MM.1S (cell line): Measurements from ENCODE around the gene PARD6G.

ENCODE experiments used
- DNase-seq: peaks from one replicate; pipeline ENCODE4 v3.0.0-alpha.2; 2015
- H2AFZ ChIP-seq: fragments of 300-600 bp; sonication (generic); 2 replicates; pipeline ENCODE4 v1.6.0; 2016; ENCODE audit warnings: antibody characterized with exemption, low read length
- H3F3A ChIP-seq: fragments of 300-600 bp; sonication (generic); 2 replicates; pipeline ENCODE4 v1.6.1; 2016; ENCODE audit warnings: mild to moderate bottlenecking, antibody characterized with exemption, low read length, moderate library complexity, mixed read lengths; ENCODE audit not compliant: insufficient read depth
- H3K27ac ChIP-seq: fragments of 300-600 bp; sonication (generic); 2 replicates; pipeline ENCODE4 v1.5.1; 2016; ENCODE audit warnings: mild to moderate bottlenecking, low read length
- H3K27me3 ChIP-seq: fragments of 300-600 bp; sonication (generic); replicated peaks from 2 replicates; pipeline ENCODE4 v1.6.0; 2016; ENCODE audit warnings: low read length; ENCODE audit not compliant: insufficient read depth
- H3K36me3 ChIP-seq: fragments of 300-600 bp; sonication (generic); replicated peaks from 2 replicates; pipeline ENCODE4 v1.6.1; 2016; ENCODE audit warnings: mild to moderate bottlenecking, low read length, mixed read lengths; ENCODE audit not compliant: insufficient read depth
- H3K4me1 ChIP-seq: fragments of 300-600 bp; sonication (generic); 2 replicates; pipeline ENCODE4 v1.6.1; 2016; ENCODE audit warnings: low read length, mixed read lengths
- H3K4me2 ChIP-seq: fragments of 300-600 bp; sonication (generic); 2 replicates; pipeline ENCODE4 v1.6.0; 2016; ENCODE audit warnings: low read depth, low read length
- H3K4me3 ChIP-seq: fragments of 300-600 bp; sonication (generic); 2 replicates; pipeline ENCODE4 v1.5.1; 2016; ENCODE audit warnings: low read length, mixed read lengths
- H3K79me2 ChIP-seq: fragments of 300-600 bp; sonication (generic); 2 replicates; pipeline ENCODE4 v1.6.1; 2016; ENCODE audit warnings: mixed run types, low read length, mixed read lengths
- H3K9ac ChIP-seq: fragments of 300-600 bp; sonication (generic); 2 replicates; pipeline ENCODE4 v1.6.1; 2016; ENCODE audit warnings: low read length, mixed read lengths
- H3K9me2 ChIP-seq: fragments of 300-600 bp; sonication (generic); replicated peaks from 2 replicates; pipeline ENCODE4 v1.6.1; 2016; ENCODE audit warnings: mild to moderate bottlenecking, low read length, mixed read lengths; ENCODE audit not compliant: insufficient read depth
- H3K9me3 ChIP-seq: fragments of 300-600 bp; sonication (generic); replicated peaks from 2 replicates; pipeline ENCODE4 v1.6.1; 2016; ENCODE audit warnings: mild to moderate bottlenecking, low read length, mixed read lengths; ENCODE audit not compliant: insufficient read depth
- H4K20me1 ChIP-seq: fragments of 300-600 bp; sonication (generic); 2 replicates; pipeline ENCODE4 v1.6.1; 2016; ENCODE audit warnings: mild to moderate bottlenecking, low read length, moderate library complexity, mixed read lengths; ENCODE audit not compliant: insufficient read depth
- CTCF ChIP-seq: fragments of 300-600 bp; sonication (generic); IDR thresholded peaks from 2 replicates; pipeline ENCODE4 v1.5.1; 2016; ENCODE audit warnings: antibody characterized with exemption, low read length, mixed read lengths
- EZH2 ChIP-seq: fragments of 300-600 bp; sonication (generic); optimal IDR thresholded peaks from 2 replicates; pipeline ENCODE3; 2017; ENCODE audit warnings: low read depth, mild to moderate bottlenecking, antibody characterized with exemption, low read length, mixed read lengths
- EZH2phosphoT487 ChIP-seq: fragments of 300-600 bp; sonication (generic); IDR thresholded peaks from 2 replicates; pipeline ENCODE4 v1.6.1; 2018; ENCODE audit warnings: antibody characterized with exemption, low read length

Gene PARD6G

GRCh38 chr18:80183273-80184050, 63.9 kb downstream of the PARD6G start:
- no peaks in the 10 kb centered on the region for H3K36me3 ChIP-seq
- no peaks in the 10 kb centered on the region for H3K27me3 ChIP-seq
- no peak overlapping the region for H3K9ac ChIP-seq
- no peaks in the 10 kb centered on the region for H3K9me2 ChIP-seq
- H3K9me3 ChIP-seq = no peaks in the 10 kb centered on the region
- TF ChIP-seq EZH2phosphoT487 (no peak), CTCF (no peak), EZH2 (no peak)
- no peaks in the 10 kb centered on the region for H3K79me2 ChIP-seq
- no peak overlapping the region for H2AFZ ChIP-seq
- DNase-seq = no peak
- H3K27ac ChIP-seq = no peak overlapping the region
- H3K4me3 ChIP-seq = no peak overlapping the region
- no peak overlapping the region for H3K4me2 ChIP-seq
- no peaks in the 10 kb centered on the region for H4K20me1 ChIP-seq
- no peaks in the 10 kb centered on the region for H3K4me1 ChIP-seq
- no peaks in the 10 kb centered on the region for H3F3A ChIP-seq

GRCh38 chr18:80182855-80183254, 64.5 kb downstream of the PARD6G start:
- H3K4me2 ChIP-seq = no peak overlapping the region
- H3K9me3 ChIP-seq = no peaks in the 10 kb centered on the region
- H3K27me3 ChIP-seq = no peaks in the 10 kb centered on the region
- TF ChIP-seq CTCF (no peak), EZH2 (no peak), EZH2phosphoT487 (no peak)
- no peak for DNase-seq
- H3K4me1 ChIP-seq = no peaks in the 10 kb centered on the region
- no peak overlapping the region for H3K9ac ChIP-seq
- no peak overlapping the region for H3K4me3 ChIP-seq
- H3K27ac ChIP-seq = no peak overlapping the region
- H3K9me2 ChIP-seq = no peaks in the 10 kb centered on the region
- no peaks in the 10 kb centered on the region for H3F3A ChIP-seq
- H3K79me2 ChIP-seq = no peaks in the 10 kb centered on the region
- no peaks in the 10 kb centered on the region for H4K20me1 ChIP-seq
- no peak overlapping the region for H2AFZ ChIP-seq
- H3K36me3 ChIP-seq = no peaks in the 10 kb centered on the region

DNA sequence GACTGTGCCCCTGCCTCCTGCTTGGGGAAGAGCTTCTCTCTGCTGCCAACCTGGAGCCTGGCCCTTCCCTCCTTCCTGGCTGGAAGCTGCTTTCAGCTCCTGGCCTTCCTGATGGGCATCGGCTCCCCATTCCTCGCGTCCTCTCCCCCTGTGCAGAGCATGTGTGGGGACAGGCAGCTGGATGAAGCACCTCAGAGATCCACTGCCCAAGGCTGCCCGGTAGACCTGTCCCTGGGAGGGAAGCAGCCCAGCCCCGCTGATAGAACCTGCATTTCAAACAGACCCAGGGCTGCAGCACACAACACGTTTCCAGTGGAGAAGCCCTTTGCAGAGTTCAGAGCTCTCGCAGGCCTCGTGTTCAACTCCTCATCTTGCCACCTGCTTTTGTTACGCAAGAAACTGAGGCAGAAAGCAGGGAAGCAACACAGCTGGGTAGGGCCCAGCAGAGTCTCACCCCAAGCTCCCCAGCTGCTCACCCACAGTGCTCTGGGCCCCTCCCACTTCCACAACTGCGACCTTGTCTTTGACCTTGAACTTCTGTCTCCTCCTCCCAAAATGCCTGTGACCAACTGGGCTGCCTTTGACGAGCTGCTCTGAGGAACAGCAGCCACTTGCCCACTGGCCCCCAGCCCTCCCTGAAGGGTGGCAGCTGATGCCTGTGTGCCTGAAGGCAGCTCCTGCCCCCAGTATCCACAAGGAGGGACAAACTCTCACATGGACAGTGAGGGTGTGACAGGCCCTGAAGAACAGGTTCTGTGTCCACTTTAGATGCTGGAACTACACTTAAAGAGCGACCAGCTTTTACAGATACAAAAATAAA, 65.5 kb downstream of the PARD6G start:
- no peaks in the 10 kb centered on the region for H4K20me1 ChIP-seq
- H3K36me3 ChIP-seq = no peaks in the 10 kb centered on the region
- H3K4me1 ChIP-seq = no peaks in the 10 kb centered on the region
- no peak overlapping the region for H2AFZ ChIP-seq
- TF ChIP-seq CTCF (no peak), EZH2phosphoT487 (no peak)
- no peak for DNase-seq
- no peaks in the 10 kb centered on the region for H3F3A ChIP-seq
- no peak overlapping the region for H3K9ac ChIP-seq
- no peak overlapping the region for H3K27ac ChIP-seq
- no peak overlapping the region for H3K4me2 ChIP-seq
- H3K27me3 ChIP-seq = no peaks in the 10 kb centered on the region
- no peaks in the 10 kb centered on the region for H3K79me2 ChIP-seq
- H3K9me3 ChIP-seq = no peaks in the 10 kb centered on the region
- H3K9me2 ChIP-seq = no peaks in the 10 kb centered on the region
- no peak overlapping the region for H3K4me3 ChIP-seq
